Activated CD8-positive, alpha-beta memory T cell treated with anti-CD3 and anti-CD28 coated beads, Interleukin-2, amount 50 U/mL, for 24 hours (primary cell): ENCODE data around the gene IRAK1.

Experiments
- DNase-seq: peaks from one replicate; pipeline ENCODE4 v3.0.0-alpha.2; 2020; ENCODE audit errors: extremely low read depth

Gene IRAK1

DNA sequence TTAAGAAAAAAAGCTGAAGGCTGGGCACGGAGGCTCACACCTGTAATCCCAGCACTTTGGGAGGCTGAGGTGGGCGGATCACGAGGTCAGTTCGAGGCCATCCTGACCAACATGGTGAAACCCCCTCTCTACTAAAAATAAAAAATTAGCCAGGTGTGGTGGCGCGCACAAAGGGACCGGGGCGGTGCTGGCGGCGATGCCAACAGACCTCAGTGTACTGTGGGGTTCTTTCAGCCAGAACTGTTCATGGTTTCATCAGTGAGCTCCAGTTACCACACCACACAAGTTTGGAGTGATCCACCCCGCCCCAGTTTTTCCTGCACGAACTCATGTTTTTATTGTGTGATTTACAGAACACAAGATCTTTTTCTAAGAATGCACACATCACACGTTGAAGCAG, 21.2 kb upstream of the IRAK1 start:
- DNase-seq, result no peak

DNA sequence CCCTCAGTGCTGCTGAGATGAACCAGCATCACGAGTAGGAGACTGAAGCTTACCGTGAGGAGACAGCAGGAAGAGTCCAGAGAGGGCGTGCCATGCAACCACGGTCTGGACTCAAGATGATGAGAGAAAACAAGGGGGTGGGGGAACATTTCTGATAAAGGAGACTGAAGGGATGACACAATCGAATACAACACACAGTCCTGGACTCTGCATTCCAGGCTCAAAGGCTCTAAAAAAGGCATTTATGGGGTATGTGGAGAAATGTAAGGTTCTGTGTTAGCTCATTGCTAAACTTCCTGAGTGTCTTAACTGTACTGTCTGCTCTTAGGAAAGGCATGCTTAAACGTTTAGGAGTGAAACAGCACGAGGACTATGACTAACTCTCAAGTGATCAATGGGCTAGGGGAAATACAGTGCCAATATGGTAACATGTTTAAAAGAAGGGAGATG, 20.6 kb upstream of the IRAK1 start:
- no peak for DNase-seq

GRCh38 chrX:154039577-154039976, 19.9 kb upstream of the IRAK1 start:
- no peak for DNase-seq

DNA sequence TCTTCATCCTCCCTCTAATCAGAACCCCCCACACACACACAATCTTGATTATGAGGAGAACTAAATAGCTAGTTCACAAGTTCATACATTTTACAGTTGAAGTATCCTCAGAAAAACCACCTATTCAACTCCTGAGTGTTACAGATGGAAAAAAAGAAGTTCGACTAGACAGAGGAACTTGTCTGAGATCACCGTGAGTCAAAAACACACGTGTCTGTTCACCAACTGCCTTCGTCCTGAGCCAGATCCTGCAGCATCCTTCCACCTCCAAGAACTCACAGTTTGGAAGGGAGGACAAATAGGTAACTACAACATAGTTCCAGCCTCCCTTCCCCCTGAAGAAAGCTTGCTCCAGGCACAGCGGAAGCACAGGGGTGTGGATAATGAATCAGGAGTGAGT, 19.0 kb upstream of the IRAK1 start:
- DNase-seq, result no peak

- DNase-seq, result no peak
These were observed 18.1 kb upstream of the IRAK1 start for GRCh38 chrX:154037754-154038153.

- DNase-seq, result no peak
These were observed 16.8 kb upstream of the IRAK1 start for GRCh38 chrX:154036513-154036912.

DNA sequence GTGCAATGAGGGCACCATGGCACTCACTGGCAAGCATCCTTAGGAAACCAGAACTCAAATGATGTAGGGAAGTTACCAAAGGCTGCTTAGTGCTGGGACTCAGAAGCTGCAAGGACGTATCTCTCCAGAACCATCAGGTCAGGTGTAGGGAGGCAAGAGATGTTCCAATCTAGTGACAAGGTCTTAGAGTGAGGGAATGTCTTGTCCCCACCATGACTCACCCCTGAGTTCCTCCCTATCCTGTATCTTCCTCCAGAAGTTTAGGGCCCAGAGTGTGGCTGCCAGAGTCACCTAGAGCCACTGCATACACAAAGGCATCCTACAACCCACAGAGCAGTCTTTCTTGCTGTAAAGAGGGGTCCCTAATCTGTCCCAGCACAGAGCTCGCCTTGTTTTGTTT, 14.1 kb upstream of the IRAK1 start:
- DNase-seq, result no peak

GRCh38 chrX:154032653-154033052, 13.0 kb upstream of the IRAK1 start:
- DNase-seq, result no peak

GRCh38 chrX:154032160-154032559, 12.5 kb upstream of the IRAK1 start:
- no peak for DNase-seq

GRCh38 chrX:154030715-154031305, 11.1 kb upstream of the IRAK1 start:
- DNase-seq, result no peak

- DNase-seq, result no peak
These were observed 10.6 kb upstream of the IRAK1 start for GRCh38 chrX:154030266-154030665.

DNA sequence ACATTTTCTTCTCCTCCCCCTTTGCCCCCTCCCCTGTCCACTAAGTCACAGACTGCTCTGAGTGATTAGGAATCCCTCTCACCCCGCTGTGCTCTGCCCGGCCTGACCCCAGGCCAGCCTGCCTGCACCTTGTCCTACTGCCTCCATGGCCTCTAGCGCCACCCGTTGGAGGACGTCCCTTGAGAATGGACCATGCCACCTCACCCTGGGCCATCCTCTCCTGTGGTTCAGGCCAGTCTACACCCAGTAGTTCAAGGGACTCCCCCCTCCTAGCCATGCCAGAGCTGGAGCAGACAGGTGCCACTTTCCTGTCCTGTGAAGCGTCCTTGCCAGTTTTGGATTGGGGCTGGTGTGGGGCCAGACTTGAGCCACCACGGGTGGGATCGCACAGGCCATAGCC, 9.7 kb upstream of the IRAK1 start:
- DNase-seq, result no peak

DNA sequence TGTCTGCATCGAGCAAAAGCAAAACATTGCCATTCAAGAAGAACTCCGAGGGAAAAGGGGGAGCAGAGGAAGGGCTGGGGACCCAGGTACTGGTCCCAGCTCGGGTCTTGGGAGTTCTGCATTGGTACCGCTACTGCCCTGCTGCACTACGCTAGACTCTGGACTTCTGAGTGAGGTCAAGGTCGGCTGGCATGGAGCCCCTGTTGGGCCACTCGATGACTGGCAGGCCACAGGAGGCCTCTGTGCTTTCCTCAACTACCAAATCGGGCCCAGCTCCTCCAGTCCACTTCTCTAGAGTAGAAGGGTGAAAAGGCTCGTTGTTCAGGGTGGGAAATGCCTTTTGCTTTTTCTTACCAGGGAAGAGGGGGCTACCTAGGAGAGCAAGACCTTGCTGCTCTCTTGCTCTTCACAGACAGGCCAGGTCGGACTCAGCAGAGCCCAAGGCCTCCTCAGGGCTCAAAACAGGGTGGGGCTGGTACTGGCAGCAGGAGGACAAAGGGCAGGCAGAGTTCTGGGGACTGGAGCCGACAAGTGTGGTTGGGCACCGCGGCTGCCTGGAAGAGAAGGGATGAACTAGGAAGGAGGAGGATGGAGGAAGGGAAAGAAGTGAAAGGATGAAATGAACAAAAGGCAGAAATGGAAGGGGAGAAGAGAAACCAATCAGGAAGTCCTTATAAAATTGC, 8.9 kb upstream of the IRAK1 start:
- no peak for DNase-seq

DNA sequence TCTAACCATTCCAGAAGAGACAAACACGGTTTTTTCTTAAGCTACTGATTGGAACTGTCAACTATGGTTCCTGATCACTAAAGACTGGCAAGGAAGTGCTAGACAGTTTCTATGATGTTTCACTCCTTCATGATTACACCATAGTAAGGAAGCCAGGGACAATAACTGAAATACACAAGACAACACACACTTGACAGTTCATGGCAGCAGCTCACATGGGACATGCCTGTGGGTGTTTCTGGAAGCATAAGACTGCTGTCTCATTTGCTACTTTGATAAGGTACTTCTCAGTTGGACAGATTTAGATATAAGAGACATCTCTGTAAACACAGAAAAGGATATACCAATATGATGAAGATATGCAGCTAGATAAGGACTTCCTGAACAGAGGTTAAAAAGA, 8.3 kb upstream of the IRAK1 start:
- DNase-seq, result no peak

GRCh38 chrX:154027022-154027402, 7.3 kb upstream of the IRAK1 start:
- no peak for DNase-seq

DNA sequence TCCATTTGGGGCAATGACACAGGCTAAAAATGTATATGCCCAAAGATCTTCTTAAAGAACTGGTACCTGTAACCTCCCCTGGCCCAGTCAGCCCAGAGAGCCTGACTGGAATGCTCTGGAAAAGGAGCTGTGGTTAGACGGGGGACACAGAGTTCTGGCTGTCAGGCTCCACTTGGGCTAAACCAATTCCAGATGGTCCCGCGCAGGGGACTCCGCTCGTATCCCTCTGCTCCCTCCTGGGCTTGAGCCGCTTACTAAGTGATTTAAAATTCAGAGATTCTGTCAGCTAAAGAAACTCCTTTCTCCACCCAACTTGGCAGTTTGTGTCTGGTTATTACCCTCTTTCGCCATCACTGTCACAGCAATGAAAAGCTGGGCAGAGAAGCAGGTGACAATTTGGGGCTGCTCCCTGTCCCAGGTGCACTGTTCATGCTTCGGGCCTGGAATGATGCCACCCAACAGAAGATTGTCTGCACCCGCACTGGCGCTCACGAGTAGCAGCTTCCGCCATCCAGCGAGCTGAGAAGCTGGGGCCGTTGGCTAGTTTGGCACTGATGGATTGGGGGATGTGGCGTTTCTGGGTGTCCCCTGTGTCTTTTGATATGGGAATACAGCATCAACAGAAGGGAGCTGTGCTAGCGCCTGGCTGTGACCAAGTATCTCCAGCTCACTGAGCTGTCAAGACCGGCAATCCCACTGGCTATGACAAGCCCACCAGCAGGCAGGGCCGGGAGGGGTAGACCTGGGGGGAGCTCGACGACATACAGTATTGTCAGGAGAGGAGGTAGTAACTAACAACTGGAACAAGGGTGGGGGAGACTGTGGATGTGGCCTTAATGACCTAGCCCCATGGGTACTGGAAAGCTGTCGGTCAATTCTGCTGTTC, 6.7 kb upstream of the IRAK1 start:
- no peak for DNase-seq

DNA sequence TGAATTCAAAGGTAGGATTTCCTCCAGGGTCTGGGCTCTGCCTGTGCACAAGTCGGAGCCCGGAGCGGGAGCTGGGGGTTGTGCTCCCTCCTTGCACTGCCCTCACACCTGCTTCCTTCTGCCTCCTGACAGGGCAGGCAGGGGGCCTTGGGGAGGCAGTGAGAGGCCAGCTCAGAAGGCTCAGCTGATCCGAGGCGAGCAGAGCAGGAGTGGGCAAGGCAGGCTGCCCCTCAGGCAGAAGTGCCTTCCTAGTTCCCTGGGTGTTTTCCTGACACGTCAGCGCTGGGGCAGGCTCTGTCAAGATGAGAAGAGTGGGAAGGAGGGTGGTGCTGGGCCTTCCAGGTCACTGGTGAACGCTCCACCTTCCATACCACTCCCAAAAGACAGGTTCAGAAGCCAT, 5.5 kb upstream of the IRAK1 start:
- no peak for DNase-seq

GRCh38 chrX:154024271-154024670, 4.6 kb upstream of the IRAK1 start:
- DNase-seq, result no peak

DNA sequence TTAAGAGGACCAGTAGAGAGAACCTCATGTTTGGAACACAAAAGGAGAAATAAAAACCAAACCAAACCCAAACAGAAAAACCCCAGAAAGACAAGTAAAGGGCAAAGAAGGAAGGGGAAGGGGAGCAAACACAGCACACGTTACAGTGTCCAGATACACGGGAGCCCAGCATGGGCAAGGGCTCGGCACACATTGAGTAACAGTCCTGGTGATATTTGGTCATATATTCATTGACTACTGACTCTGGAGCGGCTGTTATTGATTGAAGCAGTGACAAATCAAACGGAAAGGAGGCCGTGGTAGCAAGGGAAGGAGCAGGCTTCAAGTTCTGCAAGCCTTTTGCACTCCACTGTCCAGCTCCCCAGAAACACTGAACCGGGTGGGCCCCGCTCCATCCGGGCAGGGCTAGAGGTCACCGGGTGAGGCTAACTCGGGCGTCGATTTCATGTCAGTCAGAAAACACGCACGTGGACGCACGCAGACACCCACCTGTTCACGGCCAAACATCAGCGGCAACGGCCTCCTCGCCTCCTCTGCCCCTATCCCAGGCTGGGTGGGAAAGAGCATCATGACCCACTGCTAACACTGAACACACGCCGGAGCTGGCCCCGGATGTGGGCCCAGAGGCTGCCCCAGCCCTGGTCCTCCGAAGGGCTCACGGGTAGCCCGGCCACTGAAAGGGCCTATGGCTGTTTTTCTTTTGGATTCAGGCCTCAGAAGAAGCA, 3.7 kb upstream of the IRAK1 start:
- no peak for DNase-seq

- no peak for DNase-seq
These were observed 2.4 kb upstream of the IRAK1 start for GRCh38 chrX:154022108-154022507.

GRCh38 chrX:154021131-154021611, 1.5 kb upstream of the IRAK1 start:
- no peak for DNase-seq

GRCh38 chrX:154020536-154021115, 924 bp upstream of the IRAK1 start:
- no peak for DNase-seq
